HL-60/S4 treated with phorbol 12-myristate 13-acetate at 8.2 ng/mL for 4 days and 3 days (cell line): ENCODE data around the gene PLA2G4A.

ENCODE experiments used
- in situ Hi-C: fragments of 300-500 bp; cut with MboI; formaldehyde crosslinking; loops from 2 replicates; pipeline ENCODE4 v1.15.0; 2022; ENCODE audit warnings: low sequenced_read_pairs

PLA2G4A gene

GRCh38 chr1:186828611-186829454, at the start of gene PLA2G4A:
Gene PLA2G4A (plus strand): TSS chr1:186828949. CDS start chr1:186854355, 25,406 bp downstream.
- in situ Hi-C loops = no loop called here

GRCh38 chr1:186780076-186780475, 48.7 kb upstream of the PLA2G4A start:
- in situ Hi-C loops = no loop called here

GRCh38 chr1:186781730-186782129, 47.0 kb upstream of the PLA2G4A start:
- in situ Hi-C loops = no loop called here

- in situ Hi-C loops = no loop called here
Measured at GRCh38 chr1:186782791-186783190, 46.0 kb upstream of the PLA2G4A start.

- in situ Hi-C loops = no loop called here
Measured at GRCh38 chr1:186783193-186783592, 45.6 kb upstream of the PLA2G4A start.

- in situ Hi-C loops = no loop called here
Measured at GRCh38 chr1:186785503-186785902, 43.2 kb upstream of the PLA2G4A start.

- in situ Hi-C loops = no loop called here
Measured at GRCh38 chr1:186790101-186790500, 38.6 kb upstream of the PLA2G4A start.

- in situ Hi-C loops = no loop called here
Measured at GRCh38 chr1:186792870-186793581, 35.7 kb upstream of the PLA2G4A start.

- in situ Hi-C loops = no loop called here
Measured at GRCh38 chr1:186793582-186793927, 35.2 kb upstream of the PLA2G4A start.

GRCh38 chr1:186798960-186799688, 29.6 kb upstream of the PLA2G4A start:
- in situ Hi-C loops = no loop called here

- in situ Hi-C loops = no loop called here
Measured at GRCh38 chr1:186799689-186800054, 29.1 kb upstream of the PLA2G4A start.

GRCh38 chr1:186802388-186802787, 26.4 kb upstream of the PLA2G4A start:
- in situ Hi-C loops = no loop called here

GRCh38 chr1:186804679-186805078, 24.1 kb upstream of the PLA2G4A start:
- in situ Hi-C loops = no loop called here

- in situ Hi-C loops = no loop called here
Measured at GRCh38 chr1:186806477-186806876, 22.3 kb upstream of the PLA2G4A start.

GRCh38 chr1:186807163-186807562, 21.6 kb upstream of the PLA2G4A start:
- in situ Hi-C loops = no loop called here

- in situ Hi-C loops = no loop called here
Measured at GRCh38 chr1:186811892-186812291, 16.9 kb upstream of the PLA2G4A start.

GRCh38 chr1:186812570-186812969, 16.2 kb upstream of the PLA2G4A start:
- in situ Hi-C loops = no loop called here

GRCh38 chr1:186813420-186813819, 15.3 kb upstream of the PLA2G4A start:
- in situ Hi-C loops = no loop called here

GRCh38 chr1:186819126-186819525, 9.6 kb upstream of the PLA2G4A start:
- in situ Hi-C loops = no loop called here

- in situ Hi-C loops = no loop called here
Measured at GRCh38 chr1:186819563-186819962, 9.2 kb upstream of the PLA2G4A start.

GRCh38 chr1:186829686-186830587, 1.2 kb downstream of the PLA2G4A start:
- in situ Hi-C loops = no loop called here
